RKO (cell line): ENCODE results near the gene FLYWCH2.

Source experiments
- DNase-seq: peaks from one replicate; pipeline ENCODE4 v3.0.0-alpha.2; 2016; ENCODE audit warnings: low spot score

Gene FLYWCH2

GRCh38 chr16:2883458-2883908 is 468 bp downstream of the FLYWCH2 start:
- DNase-seq: no peak

GRCh38 chr16:2884041-2884451 is 1.0 kb downstream of the FLYWCH2 start:
- peak; percentile 75 for DNase-seq

GRCh38 chr16:2894231-2894630 is 11.2 kb downstream of the FLYWCH2 start:
- DNase-seq: no peak

- no peak for DNase-seq
Observed at GRCh38 chr16:2895813-2896212, 12.8 kb downstream of the FLYWCH2 start.

- no peak for DNase-seq
Observed at GRCh38 chr16:2896480-2897010, 13.5 kb downstream of the FLYWCH2 start.

GRCh38 chr16:2897110-2897509 is 14.1 kb downstream of the FLYWCH2 start:
- DNase-seq: peak; percentile 46

GRCh38 chr16:2898831-2899563 is 16.0 kb downstream of the FLYWCH2 start:
- DNase-seq: no peak

- no peak for DNase-seq
Observed at GRCh38 chr16:2899564-2900072, 16.6 kb downstream of the FLYWCH2 start.

GRCh38 chr16:2900526-2901075 is 17.6 kb downstream of the FLYWCH2 start:
- DNase-seq: no peak

GRCh38 chr16:2902337-2903130 is 19.5 kb downstream of the FLYWCH2 start:
- DNase-seq: no peak

- peak; percentile 93 for DNase-seq
Observed at GRCh38 chr16:2904100-2904921, 21.3 kb downstream of the FLYWCH2 start.

- no peak for DNase-seq
Observed at GRCh38 chr16:2904922-2905240, 21.9 kb downstream of the FLYWCH2 start.

- peak; percentile 99 for DNase-seq
Observed at GRCh38 chr16:2905241-2905987, 22.4 kb downstream of the FLYWCH2 start.

- no peak for DNase-seq
Observed at GRCh38 chr16:2905988-2906387, 23.0 kb downstream of the FLYWCH2 start.

- peak; percentile 75 for DNase-seq
Observed at GRCh38 chr16:2907084-2907753, 24.2 kb downstream of the FLYWCH2 start.

GRCh38 chr16:2910441-2910969 is 27.5 kb downstream of the FLYWCH2 start:
- DNase-seq: peak; percentile 58

- peak; percentile 98 for DNase-seq
Observed at GRCh38 chr16:2911638-2912329, 28.8 kb downstream of the FLYWCH2 start, which contains the start of gene FLYWCH1. TSS of gene FLYWCH1 (plus strand) at chr16:2911931. CDS start at chr16:2929686, 17,755 bp downstream.

GRCh38 chr16:2912330-2913199 is 29.6 kb downstream of the FLYWCH2 start:
- peak; percentile 70 for DNase-seq
